HG02759 (cell line): ENCODE measurements around the gene CELSR3.

Experiments
- ATAC-seq: cut with Tn5 transposase; IDR thresholded peaks from one replicate; pipeline ENCODE4 v1.9.1; 2021; ENCODE audit warnings: mild to moderate bottlenecking, moderate library complexity; ENCODE audit not compliant: unreplicated experiment

CELSR3 gene

DNA sequence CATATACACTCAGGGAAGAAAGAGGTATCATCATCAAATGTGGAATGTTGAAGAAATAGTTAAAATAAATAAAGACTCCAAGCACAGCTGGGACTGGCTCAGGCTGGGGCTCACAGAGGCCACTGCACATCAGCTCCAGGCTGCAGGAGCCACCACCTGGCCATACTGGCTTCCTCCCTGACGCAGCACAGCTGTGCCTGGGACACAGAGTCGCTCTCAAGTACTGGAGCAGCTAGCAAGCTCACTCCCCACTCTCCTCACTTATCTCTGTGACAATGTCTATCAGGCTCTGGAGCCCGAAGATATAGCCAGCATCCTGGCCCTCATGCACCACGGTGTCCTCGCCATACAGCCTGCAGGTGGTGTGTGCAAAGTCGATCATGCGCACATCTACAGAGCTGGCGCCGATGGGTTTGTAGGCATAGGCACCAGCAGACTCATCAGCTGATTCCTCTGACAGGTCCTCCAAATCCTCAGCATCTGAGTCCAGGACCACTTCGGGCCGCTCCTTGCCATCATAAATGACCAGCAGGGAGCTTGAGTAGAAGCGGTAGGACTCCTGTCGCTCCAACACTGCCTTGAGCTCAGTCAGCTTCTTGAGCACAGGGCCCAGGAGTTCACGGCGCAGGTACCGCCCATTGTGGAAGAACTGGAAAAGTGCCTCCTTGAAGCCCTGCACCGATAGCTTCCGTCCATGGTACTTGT is 25.5 kb upstream of the CELSR3 start:
- no peak for ATAC-seq

DNA sequence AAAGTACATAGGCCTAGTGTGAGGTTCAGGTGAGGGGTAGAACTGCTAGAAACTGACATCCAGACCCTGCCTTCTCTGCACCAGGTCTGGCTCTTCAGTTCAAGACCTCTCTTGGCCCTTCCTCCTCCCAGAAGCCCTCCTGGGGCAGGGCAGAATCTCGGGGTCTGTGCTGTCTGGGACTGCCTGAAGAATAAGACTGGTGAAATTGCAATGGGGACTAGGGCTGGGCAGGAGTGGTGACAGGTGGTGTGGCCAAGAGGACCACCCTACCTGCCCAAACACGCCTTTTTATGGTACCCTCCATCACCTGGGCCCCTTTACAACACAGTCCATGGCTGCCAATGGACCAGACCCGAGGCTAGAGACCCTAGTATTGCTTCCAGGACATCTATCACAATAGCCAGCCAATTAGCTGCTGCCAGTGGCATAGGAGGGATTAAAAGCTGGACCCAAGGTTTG is 24.6 kb upstream of the CELSR3 start:
- no peak for ATAC-seq

DNA sequence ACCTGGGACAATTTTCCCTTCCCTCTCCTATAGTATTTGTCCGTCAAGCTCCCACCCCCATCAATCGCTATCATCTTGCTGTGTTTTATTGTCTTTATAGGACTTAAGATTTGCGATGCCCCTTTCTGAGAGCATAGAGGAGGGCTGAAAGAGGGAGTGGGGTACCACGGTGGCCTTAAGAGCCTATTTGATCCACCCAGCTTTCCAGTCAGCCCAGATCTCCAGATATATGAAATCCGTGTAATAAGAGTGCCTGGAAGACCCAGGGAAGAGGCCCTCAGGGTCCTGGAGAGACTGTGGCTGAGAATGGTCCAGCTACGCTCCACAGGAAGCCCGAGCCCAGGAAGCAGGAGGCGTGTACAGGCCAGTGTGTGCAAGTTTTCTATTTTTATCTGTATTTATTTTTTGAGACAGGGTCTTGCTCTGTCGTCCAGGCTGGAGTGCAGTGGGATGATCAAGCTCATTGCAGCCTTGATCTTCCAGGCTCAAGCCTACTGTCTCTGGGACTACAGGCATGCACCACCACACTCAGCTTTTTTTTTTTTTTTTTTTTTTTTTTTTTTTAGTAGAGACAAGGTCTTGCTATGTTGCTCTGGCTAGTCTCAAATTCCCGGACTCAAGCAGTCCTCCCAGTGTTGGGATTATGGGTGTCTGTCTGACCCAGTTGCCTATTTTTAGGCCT is 24.0 kb upstream of the CELSR3 start:
- no peak for ATAC-seq

DNA sequence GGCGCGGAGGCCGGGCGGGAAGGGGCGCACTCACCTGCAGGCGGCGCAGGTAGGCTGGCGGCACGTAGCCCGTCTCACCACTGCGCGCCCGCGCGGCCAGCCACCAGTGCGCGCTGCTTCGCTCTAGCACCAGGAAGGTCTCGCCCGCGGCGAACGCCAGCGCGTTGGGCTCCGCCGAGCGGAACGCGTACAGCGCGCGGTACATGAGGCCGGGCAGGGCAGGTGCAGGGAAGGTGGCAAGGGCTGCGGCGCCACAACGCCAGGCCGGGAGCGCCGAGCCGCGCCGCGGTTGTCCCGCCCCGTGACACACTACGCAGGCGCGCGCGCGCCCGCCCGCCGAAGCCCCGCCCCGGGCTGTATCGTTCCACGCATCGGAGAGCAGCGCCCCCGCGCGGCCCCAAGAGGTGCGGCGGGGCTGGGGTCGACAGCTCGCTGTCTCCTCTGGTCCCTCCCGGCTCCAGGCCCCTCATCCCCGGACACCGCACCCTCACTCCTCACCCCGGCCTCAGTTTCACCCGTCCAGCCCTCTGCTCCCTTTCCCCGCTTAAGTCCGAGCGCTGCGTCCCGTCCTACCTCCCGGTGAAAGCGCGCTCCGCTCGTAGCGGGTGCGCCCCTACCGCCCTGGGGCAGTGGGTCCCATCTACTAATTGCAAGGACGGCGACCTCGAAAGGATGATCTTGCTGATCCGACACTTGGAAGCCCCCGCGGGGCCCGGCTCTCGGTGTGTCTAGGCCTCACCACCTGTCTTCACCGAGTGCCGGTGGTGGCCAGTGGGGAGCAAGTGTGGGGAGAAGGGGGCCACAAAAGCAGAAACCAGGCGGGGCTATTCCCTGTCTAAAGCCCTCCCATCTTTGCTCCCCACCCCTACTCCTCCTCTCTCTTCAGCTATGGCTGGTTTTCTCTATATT is 23.2 kb upstream of the CELSR3 start, which contains the start of gene NCKIPSD:
Gene NCKIPSD (minus strand): TSS at position 313 of the 909 bp plus-strand sequence. CDS start 108 bp downstream, at position 205.
- peak; percentile 90 for ATAC-seq

DNA sequence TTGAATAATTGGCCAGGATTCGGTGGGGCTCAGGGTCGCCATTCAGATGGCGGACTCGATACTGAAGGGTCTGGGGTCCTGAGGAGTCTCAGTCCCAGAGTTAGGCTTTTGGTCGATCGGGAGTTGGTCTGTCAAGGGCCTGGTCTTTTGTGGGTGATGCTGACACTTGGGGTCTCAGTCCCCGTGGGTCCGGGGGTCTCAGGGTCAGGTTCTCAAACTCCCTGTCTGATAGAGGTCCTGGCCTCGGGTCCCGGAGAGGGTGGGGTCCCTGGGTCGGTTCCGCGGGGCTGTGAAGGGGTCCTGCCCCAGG is 22.6 kb upstream of the CELSR3 start:
- ATAC-seq: no peak

DNA sequence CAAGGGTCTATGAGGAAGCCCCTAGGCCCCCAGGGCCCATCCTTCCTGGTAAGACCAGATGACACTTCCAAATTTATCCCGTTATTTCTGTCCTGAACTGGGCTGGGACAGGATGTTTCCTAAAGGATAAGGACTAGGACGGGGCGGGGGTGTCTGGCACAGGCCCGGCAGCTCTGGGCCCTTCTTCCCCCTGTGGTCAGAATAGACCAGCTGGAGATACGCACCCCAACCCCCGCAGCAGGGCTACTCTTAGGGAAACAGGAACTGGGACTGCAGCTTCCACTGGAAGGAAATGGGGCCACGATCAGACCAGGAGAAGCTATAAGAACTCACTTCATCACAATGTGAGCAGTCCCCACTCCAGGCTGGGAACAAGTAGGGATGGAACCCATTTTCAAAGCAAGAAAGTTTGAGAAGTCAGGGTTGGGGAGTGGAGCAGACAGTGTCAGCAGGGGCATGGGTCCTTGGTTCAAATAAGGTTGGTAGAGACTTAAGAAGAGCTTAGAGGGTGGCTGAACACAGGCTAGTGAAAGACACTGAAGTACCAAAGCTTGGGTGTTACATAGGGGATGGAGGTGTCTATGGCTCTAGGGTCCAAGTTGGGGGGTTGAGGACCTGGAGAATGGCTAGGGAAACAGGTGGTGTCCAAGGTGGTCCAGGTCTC is 21.9 kb upstream of the CELSR3 start:
- ATAC-seq: no peak

DNA sequence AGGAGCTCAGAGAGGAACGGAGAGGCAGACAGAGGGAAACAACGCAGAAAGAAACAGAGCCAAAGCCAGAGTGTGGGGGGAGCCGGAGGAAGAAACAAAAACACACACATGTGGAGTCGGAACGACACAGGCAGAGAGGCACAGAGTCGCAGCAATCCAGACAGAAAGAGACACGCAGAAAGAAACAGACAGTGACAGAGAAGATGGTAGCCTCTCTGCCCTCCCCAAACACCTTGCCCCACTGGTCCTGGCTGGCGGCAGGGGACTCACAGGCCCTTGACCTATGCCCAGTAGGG is 21.3 kb upstream of the CELSR3 start:
- no peak for ATAC-seq

DNA sequence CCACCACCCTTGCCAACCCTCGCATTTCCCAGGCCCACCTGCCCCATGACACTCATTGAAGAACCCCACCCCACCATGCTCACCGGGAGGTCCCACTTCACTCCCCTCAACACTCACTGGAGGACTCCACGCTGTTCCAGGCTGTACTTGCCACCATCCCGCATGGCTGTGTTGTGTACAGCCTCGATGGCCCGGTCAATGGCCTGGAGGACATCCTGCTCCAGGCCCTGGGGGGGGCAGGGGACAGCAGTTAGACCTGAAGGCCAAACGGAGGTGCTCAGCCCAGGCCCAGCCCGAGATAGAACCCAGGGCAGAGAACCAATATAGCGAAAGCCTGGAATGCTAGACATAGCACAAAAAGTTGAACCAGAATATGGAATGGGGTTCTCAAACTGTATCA is 20.1 kb upstream of the CELSR3 start:
- ATAC-seq: no peak

DNA sequence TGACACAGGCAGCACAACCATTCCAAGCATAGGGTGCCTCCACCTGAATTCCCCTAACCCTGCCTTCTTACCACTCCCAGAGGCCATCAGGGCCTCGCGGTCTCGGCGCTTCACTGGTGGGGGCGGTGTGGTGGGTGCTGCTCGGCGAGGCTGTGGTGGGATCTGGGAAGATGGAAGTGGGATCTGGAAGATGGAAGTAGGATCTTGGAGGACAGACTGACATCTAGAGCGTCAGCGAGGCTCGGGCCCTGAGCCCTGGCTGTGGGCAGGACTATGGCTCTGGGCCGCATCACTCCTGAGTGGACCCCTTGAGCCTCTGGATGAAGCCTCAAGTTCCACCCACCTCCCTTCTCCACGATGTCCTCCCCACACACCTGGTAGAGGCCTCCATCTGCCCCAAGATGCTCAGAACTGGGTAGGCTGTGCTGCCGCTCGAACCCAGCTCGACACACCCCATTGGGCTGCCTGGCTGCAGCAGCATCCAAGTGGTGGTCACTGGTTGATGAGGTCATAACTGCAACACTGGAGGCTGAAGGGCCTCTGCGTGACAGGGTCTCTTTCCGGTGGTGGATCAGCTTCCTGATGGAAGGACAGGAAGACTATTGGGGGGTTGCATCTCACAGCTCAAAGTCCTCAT is 19.4 kb upstream of the CELSR3 start:
- no peak for ATAC-seq

DNA sequence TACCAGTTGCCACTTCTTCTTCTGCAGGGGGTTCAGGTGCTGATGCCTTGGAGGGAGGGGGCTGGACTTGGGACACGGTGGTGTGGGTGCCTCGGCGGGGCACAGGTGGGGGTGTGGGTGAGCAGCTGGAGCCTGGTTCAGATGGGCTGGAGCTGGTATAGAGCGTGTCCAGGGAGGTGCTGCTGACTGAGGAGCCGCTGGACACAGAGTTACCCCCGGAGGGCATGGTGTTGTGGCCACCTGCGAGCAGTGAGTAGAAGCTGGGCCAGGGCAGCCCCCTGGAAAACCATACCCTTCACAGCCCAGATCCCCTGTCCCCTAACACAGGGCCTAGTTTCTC is 18.8 kb upstream of the CELSR3 start:
- no peak for ATAC-seq

DNA sequence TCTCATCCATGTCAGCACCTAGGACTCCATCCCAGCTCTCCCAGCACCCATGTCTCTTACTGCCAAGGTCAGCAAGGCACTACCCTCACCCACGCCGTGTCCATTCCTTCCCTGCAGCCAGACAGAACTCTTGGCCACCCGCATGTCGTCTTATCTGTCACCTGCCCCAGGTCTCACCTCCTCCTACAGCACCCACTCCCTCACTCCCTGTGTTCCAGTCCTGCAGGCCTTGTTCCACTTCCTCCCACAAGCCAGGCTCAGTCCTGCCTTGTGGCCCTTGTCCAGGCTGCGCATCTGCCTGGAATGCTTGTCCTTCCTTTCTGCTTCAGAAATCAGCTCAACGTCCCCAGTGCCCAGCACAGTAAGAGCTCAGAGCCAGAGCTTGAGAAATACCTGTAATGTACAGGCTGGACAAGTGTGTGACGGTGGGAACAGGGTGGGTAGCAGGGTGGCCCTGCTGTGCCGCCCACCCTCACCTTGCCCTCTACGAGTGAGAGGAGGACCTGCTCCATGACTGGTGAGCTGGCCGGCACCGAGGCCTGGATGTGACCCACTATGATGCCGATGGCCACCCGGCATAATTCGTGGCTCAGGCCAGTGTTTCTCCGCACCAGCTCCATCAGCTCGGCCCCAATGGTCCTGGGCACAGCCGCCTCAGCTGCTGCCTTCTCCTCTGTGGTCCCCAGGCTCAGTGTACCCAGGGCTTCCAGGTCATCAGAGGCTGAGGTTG is 18.3 kb upstream of the CELSR3 start:
- ATAC-seq: no peak

DNA sequence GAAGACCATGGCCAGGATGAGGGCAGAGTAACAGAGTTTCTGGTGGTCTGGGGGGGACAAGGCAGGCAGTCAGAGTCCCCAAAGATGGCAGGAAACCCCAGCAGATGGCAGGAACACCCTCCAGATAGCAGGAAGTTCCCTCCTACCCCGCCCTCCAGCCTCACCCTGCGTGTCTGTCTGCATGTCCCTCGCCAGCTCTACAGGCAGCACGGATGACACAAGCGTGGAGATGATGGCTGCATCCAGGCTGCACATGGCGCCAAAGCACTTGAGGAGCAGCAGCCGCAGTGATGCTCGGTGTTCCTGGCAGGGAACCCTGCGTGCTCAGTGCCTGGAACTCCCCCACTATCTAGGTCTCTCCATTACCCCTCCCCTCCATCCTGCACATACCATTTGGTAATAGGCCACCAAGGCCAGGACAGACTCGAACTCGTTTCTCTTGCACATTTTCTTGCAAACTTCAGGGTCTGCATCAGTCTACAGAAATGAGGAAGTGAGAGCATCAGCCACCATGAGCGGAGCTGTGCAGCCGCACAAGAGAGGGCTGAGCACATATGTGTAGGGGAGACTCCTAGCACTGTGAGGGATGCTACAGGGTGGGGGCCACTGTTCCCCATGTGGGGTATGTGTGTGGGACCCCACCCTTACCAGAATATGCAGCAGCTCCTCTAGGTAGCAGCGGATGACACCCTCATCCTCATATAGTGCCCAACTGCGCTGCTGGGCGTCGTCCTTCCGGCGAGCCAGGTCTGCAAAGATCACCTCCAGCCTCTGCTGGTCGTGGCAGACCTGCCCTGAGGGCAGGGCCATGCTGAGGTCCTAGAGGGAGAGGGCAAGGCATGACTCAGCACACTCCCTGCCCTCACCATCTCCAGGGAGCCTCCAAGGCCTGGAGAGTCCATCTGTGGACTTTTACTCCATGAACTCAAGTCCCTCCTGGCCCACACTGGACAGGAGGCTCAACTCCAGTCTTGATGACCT is 17.0 kb upstream of the CELSR3 start:
- ATAC-seq: peak; percentile 42

DNA sequence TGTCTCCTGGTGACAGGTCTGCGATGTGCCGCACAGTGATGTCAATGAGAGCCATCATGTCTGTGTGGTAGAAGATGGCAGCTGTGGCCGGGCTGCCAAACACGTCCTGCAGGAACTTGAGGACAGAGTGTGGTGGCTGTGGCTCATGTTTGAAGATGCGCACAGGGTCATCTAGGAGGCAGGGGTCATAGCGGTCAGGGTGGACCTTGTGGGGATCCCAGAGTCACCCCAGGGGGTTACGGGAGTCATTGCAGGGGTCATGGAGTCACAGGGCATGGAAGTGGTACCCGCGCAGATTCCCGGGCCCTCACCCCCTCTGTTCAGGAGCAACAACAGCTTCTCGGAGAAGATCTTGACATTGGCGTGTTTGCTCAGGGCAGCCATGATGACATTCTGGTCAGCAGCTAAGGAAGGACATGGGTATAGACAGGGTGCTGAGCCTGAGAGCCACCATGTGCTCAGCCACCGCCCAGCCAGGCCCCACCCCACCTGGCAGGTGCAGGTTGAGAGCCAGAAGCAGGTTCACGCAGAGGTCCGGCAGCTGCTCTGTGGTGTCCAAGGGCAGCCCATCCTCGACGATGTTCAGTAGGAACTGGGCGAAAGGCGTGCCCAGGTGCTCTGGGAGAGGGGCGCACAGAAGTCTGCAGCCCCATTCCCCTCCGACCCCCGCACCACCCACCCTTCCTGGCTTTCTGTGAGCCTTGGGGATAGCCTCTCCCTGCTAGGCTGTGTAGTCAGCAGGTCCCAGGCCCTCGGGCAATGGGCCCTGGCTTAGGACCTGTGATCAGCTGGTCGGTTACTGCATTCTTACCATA is 16.1 kb upstream of the CELSR3 start:
- ATAC-seq: no peak

DNA sequence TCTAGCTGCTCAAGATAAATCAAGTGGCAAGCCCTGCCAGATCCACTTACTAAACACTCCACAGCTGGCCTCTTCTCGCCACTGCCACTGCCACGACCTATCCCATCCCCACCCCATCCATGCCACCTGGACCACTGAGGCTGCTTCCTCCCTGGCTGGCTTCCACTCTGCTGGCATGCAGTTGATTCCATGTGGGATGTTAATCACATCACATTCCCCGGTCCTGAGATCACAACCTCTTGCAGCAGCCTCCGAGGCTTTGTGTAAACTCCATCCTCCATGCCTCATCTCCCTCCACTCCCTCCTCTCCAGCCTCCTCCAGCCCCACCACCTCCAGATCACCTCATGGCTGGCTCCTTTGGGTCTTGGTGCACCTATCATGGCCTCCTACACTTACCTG is 15.4 kb upstream of the CELSR3 start:
- no peak for ATAC-seq

DNA sequence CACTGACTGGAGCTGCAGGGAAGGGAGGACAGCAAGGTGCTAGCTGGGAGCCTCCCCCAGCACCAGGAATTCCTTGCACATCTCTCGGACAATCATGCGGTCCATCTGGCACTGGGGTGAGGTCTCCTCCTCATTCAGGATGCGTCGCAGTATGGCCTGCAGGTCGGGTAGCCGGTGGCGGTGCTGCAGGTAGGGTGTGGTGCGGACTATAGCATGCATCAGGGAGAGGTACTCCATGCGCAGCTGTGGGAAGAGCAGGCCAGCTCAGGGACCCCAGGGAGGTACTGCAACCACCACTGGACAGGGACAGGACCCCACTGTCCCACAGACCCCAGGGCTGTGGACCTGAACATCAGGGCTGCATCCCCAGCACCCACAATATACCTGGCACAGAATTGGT is 11.8 kb upstream of the CELSR3 start:
- ATAC-seq: no peak

DNA sequence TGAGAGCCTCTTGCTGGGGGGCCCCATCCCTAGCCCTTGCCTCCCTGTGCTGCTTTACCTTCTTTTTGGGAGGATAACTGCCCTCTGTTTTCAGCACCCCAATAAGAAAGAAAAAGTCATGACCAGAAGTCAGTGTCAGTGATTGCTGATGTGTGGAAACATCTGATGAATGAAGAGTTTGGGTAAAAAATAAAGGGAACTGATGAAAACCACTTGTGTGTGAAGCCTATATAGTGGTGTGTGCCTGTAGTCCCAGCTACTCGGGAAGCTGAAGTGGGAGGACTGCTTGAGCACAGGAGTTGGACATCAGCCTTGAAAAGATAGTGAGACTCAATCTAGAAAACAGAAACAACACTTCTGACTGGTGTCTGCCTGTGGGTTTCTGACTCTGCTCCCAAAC is 9.8 kb upstream of the CELSR3 start:
- no peak for ATAC-seq

DNA sequence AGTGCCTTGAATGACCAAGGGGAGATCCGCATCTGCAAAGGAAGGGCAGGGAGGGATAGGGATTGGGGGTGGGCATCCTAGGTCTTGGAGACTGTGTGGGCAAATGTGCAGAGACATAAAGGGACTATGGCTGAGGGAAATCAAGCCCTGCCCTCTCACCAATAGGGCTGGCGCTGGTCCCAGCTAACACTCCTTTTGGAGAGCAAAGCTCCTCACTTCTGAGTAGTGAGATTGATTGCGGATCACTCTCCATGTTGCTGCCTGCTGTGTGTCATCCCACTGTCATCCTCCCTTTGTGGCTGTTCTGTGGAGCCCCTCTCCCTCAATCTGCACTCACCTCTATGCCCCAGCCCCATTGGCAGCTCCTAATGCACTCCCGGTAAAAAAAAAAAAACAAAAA is 2.2 kb upstream of the CELSR3 start:
- ATAC-seq: no peak

DNA sequence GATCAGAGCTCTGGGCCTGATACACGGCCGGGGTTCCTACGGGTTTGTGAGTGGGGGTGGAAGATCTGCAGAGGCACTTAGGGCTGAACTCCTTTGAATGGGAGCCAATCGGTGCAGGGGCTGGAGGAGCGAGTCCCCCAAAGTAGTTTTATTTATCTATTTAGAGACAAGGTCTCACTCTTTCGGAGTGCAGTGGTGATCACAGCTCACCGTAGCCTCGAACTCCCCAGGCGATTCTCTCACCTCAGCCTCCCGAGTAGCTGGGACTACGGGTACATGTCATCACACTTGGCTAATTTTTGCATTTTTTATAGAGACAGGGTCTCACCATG is 1.6 kb upstream of the CELSR3 start:
- ATAC-seq: no peak
